ENCODE data around the gene SEMA3F.

SEMA3F gene

DNA sequence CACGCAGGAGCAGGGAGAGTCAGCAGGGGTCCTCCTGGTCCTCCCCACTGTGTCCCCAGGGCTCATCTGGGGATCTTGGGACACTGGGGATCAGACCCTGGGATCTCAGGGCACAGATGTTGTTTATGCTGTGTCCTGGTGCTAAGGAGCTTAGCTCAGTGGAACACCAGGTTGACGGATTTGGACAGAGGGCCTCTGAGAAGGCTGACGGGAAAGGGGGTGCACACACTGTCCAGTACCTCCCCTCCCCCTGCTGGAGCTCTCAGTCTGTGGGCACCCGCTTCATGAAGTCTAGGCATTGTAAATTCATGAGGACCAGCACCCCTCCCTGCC, 21.9 kb upstream of the SEMA3F start:
- no peak for DNase-seq

DNA sequence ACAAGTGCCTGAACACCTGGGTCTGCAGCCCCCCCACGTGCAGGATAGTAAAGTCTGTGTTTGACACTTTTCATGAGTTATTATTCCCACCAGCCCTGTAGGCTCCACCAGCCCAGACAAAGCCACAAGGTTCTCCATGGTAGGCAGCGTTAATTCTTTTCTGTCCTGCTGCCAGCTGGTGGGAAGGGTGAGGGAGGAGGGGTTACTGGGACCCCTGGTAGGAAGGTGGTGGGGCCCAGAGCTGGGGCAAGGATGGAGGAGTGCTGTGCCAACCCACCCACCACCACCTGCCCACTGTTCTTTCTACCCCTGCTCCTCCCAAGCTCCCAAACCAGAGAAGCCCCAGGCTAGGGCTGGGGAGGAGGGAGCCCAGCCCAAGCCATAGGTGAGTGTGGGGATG, 20.8 kb upstream of the SEMA3F start:
- DNase-seq: no peak

DNA sequence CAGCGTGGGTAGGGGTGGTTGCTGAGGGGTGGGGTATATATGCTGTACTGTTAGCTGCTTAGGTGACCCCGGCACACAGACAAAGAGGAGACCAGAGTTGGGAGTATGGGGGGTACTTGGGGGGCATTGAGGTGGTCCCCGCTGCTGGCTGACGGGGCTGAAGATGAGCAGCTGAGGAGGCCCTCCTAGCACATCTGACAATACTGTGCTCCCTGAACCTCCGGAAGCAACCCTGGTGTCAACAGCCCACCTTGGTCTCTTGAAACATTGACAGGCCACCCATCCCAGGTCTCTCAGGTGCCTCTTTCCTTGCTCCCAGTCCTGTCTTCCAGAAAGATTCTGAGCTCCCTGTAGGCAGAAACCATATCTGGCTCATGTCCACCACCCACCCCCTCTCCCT, 19.2 kb upstream of the SEMA3F start:
- no peak for DNase-seq

DNA sequence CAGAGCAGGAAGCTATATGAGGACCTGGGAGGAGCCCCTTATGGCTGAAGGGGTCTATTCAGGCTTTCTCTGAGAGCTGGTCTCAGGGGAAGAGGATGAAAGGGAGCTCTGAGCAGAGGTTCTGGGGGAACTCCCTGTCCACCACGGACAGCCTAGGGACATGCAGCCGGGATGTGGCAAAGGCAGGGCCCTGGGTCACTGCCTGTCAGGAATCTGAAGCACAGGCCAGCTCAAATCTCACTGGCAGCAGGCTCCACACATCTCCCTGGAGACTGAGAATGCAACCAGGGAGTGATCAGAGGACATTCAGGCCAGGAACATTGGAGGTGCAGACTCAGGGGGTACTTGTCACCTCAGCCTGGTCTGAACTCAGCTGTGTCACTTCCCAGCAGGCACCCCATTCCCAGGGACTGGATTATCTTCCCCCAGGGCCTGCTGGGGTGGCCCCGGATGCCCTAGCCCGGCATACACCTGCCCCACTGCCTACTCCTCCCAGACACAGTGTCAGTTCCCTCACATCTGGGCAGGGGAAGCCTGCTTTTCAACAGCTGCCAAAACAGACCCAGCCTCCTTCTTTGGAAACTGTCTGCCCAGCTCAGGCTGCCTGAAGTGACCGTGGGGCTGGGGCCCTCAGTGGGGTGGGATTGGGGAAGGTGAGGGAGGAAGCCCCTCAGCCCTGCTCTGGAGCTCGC, 18.3 kb upstream of the SEMA3F start:
- DNase-seq: no peak

DNA sequence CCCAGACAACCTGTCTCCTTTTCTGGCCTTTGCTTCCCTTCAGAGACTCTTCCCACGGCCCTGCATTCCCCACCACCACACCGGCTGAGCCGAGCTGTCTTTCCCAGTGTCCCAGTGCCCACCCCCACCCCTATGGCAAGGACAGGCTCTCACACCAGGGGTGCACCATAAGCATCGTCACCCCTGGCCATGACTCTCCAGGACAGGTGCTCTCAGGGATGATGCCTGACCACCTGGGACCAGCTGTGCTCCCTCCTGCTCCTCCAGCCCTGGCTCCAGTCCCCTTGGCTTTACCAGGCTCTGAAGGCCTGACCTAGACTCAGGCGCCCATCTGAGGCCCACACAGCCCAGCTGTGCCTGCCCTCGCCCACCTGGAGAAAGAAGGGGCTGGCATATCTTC, 17.6 kb upstream of the SEMA3F start:
- DNase-seq: no peak

DNA sequence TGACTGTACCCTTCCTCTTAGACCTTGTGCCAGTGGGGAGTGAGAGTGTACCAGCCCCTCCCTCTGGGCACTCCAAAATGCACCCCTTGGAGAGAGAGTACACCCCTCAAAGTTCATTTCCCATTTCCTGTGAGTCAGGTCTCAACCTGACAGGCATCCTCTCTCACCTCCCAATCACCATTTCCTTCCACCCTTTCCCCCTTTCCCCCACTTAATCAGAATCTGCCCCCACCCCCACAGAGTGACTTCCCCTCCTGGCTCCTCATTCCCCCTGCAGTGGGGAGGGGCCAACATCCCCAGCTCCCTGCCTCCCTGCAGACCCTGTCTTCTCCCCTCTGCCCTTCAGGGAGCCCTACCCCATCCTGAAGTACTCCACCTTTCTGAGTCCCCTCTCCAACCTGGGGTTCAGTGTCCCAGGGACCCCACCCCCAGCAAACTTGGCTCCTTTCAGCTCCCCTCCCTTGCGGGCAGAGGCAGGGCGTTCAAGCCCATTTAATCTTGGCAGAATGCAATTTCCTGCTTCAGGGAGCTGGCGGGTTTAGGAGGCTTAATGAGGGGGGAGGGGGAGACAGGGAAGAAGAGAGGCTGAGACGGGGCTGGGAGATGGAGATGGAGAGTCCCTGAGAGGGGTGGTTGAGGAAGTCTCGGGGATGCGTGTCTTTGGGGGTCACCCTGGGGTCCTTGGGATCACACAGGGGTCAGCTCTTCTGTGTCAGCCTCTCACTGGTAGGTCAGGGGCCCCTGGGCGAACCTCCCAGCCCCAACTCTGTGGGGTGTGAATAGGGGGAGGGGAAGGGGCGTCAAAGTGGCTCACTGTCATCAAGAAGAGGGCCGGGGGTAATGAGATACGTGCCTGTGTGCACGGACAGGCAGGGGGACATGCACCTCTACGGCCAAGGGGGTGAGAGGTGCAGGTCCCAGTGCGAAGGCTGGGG, 16.6 kb upstream of the SEMA3F start:
- DNase-seq: no peak

DNA sequence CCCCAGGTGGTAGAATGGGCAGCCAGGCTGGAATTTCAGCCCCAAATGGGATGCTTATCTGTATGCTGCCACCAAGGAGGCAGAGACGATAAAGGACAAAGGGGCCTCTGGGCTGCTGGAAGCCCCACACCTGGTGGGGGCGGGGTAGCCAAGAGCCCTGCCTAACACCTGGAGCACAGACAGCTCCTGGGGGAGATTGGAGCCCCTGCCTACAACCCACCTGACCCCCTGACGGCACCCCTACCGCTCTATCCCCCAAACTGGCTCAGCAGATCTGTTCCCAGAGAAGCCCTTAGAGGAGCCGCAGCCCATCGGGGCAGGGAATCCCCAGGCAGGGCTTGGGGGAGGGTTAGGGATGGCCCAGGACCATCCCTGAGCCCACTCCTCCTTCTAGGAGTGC, 15.8 kb upstream of the SEMA3F start:
- DNase-seq: no peak

DNA sequence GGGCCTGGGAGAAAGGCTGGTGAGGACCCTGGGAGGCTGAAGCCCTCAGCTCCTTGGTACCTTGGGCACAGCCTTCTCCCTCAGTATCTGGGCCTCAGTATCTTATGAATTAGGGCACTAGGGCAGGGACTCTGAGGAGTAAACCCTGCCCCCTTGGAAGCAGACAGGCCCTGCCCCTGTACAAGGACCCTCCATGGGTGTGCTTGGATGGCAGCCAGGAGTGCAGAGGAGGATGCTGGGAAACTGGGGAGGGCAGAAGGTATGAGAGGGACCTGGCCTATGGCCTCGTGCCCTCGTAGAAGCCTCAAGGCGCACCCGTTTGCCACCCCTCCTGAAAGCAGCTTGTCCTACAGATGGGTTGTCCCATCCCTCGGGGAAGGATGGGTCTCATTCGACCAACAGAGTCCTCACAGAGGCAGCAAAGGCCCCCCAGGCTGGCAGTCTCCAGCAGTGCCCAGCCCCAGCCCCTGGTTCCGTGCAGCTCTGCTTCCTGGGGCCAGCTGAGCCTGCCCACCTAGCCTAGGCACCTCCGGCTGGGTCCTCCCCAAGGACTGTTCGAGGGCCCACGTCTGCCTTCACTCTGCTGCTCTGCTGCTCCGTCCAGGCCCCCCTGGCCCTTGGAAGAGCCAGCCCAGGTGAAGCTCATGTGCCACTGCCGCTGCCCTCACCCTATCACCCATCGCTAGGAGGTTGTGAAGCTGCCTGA, 15.3 kb upstream of the SEMA3F start:
- DNase-seq: no peak

DNA sequence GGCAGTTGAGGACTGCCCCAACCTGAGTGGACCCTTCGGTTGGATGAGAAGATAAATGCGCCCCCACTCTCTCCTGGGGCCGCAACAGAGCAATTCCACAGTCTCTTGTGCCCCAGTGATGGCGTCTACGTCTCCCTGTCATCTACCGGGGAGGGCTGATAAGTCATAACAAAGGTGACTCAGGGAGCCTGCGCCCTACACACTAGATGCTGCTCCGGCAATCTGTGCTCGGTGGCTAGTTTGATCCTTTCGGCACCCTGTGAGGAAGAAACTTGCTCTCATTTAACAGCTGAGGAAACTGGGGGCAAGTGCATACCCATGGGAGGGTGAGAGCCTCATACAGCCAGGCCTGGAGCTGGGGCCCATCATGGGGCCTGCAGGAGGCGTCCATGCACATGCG, 14.1 kb upstream of the SEMA3F start:
- DNase-seq: no peak

DNA sequence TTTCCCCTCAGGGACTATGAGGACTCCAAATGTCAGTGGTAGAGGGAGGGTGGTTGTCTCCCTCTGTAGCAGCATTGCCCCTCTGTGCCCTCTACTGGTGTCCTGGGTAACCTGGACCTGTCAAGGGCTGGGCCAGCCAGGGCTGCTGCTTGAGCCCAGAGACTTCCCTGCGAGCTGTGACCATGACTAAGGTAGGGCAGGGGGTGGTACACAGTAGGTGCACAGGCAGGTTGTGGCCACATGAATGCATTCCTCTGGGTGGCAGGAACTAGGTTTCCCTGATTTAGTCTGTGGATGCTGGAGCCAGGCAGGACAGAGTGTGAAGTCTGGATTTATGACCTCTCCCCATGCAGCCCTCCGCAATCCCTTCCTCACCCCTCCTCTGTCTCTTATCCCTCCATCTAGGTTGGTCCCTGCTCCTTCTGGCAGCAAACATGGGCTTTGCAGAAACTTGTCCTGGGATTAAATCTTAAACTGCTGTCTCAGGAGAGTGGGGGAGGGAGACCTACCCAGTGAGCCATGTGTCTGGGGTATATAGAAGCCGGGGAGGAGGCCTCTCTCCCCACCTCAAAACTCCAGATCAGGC, 8.7 kb upstream of the SEMA3F start:
- no peak for DNase-seq

DNA sequence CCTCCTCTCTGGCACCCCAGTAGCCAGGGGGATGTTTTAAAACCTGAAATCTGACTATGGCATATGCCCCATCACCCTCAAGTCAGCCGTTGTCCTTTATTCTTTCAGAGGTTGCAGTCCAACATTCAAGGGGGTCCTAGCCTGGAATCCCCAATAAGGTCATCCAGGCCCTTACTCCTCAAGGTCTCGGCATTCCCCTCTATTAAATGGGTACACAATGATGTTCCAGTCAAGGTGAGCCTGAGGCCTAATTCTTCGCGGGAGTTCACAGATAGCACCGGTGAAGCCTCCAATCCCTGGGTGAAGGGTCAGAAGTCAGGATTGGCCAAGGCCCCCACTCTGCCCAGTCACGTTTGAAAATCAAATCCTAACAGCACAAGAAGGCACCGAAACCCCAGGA, 8.1 kb upstream of the SEMA3F start:
- DNase-seq: no peak

DNA sequence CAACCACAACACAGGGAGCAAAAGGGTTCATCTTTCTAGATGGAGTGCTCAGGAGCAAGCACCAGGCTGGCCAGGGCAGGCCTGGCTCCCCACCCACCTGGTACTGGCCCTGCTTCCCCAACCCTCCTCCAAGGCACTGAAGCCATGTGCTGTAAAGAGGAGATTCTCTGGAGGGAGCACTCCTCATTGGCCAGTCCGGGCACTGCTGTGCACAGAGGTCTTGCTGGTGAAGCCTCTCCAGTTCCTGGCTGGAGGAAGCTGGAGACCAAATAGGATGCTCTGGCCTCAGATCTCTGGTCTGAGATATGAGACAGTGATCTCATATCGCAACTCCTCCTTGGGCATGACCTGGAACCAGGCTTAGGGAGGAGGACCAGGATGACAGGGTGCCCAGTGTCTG, 7.7 kb upstream of the SEMA3F start:
- no peak for DNase-seq

DNA sequence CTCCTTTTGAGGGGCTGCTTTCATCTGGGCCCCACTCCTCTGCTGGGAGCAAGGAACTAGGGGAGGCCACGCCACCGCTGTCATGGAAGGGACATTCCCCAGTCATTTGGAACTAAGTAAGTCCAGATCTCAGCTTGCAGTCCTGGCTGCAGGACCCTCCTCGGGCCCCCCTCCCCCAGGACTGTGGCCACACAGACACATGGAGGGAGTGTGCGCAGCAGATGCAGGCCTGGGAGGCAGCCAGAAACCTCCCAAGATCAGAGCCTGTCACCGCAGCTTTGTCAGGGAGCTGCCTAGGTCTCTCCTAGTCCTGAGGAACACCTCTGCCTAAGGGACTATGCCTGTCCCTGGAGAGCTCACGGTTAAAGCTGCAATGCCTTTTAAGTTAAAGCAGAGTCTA, 7.3 kb upstream of the SEMA3F start:
- DNase-seq: no peak

DNA sequence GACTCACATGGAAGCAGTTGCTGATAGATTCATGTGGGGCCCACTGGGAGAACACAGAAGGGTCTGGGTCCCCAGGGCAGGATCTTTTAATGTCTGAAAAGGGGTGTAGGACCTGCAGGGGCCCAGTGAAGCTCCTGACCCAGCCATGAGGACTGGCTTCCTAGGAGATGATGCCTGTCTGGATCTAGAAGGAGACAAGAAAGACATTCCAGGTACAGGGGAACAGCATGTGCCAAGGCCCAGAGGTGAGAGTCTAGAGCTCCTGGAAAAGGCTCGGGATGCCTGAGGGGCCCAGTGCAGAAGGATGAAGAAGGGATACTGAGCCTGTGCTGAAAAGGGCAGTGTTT, 4.7 kb upstream of the SEMA3F start:
- DNase-seq: no peak

DNA sequence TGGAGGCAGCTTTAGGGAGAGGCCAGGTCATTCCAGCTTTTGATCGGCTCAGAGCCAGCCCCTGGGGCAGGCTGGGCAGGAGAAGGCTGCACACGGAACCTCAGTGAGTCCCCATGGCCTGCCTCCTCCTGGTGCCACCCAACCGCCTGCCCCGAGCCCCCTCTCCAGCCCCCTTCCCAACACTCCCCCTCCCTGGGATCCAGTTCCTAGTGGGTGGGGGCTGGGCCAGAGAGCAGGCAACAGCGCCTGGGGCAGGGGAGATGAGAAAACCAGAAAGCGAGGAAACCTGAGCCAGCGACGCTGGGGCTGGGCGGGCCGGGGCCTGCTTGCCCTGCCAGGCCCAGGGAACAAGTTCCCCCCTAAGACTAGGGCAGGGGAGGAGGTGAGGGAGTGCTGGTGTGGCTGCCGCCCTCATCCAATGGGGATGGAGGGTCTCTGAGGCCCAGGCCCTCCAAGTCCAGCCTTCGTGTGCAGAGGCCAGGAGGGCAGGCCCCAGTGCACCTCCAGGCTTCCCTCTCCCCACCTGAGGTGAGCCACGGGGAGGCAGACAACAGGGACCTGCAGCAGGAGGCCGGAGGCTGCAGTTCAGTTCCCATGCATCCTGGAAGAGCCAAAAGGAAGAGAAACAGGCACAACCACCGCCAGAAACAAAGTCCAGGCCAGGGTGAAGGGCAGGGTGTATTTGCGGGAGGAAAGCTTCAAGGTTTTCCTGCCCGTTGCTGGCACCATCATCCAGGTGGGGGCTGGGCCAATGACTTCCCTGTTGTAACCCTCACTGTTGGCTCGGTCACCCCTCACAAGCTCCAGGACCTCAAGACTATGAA, 4.0 kb upstream of the SEMA3F start:
- DNase-seq: no peak

DNA sequence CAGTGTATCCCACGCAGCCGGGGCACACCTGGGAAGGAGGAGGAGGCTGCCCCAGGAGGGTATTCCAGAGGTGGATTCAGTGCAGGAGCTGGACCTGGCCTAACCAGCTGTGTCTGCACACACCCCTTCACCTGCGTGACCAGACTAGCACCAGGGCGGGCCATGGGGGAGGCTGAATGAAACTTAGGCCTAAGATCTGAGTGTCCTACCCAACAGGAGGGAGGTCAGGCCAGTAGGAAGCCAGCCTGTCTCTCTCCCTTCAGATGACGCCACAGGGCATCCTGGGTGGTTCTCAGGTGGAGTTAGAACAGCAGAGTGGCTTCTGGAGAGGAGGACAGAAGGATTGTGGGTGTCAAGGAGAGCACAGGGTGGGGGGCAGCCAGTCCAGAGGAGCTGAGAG, 3.4 kb upstream of the SEMA3F start:
- DNase-seq: no peak

DNA sequence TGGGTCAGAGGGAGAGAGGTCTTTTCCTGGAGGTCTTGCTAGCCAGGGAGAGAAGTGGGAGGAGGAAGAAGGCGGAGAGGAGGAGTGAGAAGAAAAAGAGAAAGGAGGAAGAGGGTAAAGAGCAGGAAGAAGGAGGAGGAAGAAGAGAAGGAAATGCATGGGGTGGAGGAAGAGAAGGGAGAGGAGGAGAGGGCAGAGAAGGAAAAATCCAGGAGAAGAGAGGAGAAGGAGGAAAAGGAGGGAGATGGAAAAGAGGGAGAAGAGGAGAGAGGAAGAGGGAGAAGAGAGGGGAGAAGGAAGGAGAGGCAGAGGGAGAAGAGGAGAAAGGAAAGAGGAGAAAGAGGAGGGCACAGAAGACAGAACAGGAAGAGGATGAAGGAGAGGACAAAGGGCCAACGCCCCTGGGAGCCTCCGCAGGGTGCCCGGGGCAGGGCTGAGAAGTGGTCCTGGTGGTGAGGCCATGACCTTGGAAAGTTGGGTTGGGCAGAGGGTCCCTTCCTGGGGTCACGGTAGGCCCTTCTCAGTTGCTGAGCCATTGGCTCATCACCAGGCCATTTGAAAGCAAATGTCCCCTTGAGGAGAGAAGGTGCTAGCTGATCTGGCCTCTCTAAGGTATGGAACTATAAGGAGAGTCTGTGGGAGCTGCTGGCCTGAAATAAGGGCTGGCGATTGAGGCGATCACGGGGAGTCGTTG, 1.2 kb upstream of the SEMA3F start:
- DNase-seq: no peak

DNA sequence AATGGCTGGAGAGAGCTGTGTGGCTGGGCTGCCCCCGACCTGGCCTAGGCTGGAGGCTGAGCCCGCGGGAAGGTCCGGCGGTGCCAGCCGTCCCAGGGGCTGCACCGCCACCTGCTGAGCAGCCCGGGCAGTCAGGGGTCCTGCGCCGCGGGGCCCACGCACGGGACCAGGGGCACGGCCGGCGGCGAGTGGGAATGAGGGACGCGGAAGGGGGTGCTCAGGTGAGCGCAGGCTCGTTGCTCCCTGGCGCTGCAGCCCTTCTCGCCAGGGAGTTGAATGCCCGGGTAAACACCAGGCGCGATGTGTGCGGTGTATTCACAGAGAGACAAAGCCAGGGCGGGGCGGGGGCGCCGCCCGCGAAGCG, 666 bp upstream of the SEMA3F start:
- DNase-seq: no peak

DNA sequence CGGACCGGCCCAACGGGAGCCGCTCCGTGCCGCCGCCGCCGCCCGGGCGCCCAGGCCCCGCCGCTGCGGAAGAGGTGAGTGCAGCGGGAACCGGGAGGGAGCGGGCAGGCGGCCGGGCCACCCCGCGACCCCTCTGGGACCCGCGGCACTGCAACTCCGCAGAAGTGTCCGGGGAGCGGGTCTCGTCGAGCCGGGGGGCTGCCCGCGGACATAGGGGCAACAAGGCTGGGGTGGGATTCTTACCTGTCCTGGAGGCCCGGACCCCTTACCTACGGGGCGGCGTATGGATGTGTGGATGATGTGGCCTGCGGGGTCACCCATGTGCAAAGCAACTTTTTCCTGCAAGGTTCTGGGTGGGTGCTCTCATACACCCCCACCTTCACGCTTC, 361 bp downstream of the SEMA3F start:
- no peak for DNase-seq

DNA sequence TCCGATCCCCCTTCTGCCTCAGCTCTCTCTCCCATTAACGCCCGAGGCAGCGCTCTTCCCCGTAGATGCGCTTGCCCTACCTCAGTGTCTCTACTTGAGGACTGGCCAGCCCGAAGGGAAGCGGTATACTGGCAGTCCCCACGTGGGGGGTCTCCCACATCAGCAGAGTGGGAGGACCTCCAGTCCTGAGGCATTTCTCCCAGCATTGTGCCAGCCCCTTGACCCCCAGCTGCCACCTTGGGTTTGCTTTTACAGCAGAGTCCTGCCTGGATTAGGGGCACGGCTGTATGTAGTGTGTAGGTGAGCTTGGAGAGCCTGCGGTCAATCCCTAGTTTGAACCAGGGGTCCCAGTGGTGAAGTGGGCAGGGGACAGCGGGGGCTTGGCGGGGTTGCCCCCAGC, 767 bp downstream of the SEMA3F start:
- no peak for DNase-seq

DNA sequence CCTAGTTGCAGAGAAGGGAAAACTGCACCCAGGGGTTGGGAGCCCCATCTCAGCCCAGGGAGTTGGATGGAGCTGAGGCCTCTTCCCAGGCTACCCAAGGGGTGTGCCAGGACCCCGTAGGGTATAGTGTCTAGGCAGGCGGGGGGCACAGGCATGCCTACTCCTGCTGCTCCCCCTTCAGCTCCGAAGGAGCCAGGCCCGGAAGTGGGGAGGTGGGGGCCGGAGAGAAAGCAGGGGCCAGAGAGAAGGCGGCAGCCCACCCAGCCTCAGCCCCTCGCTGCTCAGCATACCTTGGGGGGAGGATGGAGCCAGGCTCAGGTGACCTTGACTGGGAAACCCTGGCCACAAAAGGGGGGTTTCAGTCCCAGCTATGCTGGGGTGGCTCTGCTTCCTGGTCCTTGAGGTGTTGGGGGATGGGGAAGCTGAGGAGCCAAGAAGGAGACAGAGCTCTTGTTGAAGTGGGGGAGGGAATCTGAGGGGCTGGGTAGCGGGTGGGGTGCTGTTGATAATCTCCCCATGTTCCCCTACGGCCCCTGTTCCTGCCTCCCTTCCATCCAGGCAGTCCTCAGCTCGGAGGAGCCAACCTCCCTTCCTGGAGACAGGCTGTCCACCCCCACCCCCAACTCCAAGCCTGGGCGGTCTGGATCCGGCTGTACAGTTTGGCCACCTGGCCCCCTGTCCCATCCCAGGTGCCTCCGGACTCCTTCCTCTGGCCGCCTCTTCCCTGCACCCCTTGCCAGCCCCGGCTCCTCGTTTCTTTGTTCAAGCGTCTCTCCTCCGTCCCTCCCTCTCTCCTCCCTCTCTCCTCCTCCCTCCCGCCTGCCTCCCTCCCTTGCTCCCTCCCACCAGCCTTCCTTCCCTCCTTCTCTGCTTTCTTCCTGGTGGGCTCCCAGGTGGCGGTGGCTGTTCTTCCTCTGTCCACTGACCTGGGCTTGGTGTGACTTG, 1.7 kb downstream of the SEMA3F start:
- DNase-seq: no peak

Measured in NCI-H2081 treated with DMSO at 0.1 percent for 48 hours (cell line).